Ascending aorta (tissue), 2 donors: ENCODE results near the gene IL20RB. TPM values are rescaled to one million over a fixed set of nuclear protein-coding genes. Genes with fewer than 3 reads are reported as not detected.
"Not testable (repeated sequence)": the region's sequence is repeated elsewhere in the genome, so short reads cannot be mapped to it uniquely, and the experiment has no call there.

Experiments
- DNase-seq, 2 donors: peaks; one replicate each; pipeline ENCODE4 v3.0.0-alpha.2; 2019; ENCODE audit warnings: low spot score in 2 of 2
- H3K27ac ChIP-seq, 2 donors: fragments of 200-600 bp; sonication (generic); one replicate each; pipeline ENCODE4 v1.5.1; 2016 to 2017; ENCODE audit warnings: mild to moderate bottlenecking in 1 of 2
- H3K27me3 ChIP-seq: fragments of 200-600 bp; sonication (generic); one replicate; pipeline ENCODE4 v1.5.1; 2017
- H3K36me3 ChIP-seq, 2 donors: fragments of 200-600 bp; sonication (generic); one replicate each; pipeline ENCODE4 v1.5.1; 2016
- H3K4me1 ChIP-seq, 2 donors: fragments of 200-600 bp; sonication (generic); one replicate each; pipeline ENCODE4 v1.5.1; 2016 to 2017; ENCODE audit warnings: mild to moderate bottlenecking in 1 of 2
- H3K4me3 ChIP-seq, 2 donors: fragments of 200-600 bp; sonication (generic); one replicate each; pipeline ENCODE4 v1.5.1; 2016 to 2017; ENCODE audit warnings: mild to moderate bottlenecking in 1 of 2
- H3K9me3 ChIP-seq, 2 donors: fragments of 200-600 bp; sonication (generic); one replicate each; pipeline ENCODE4 v1.5.1; 2016
- intact Hi-C: fragments of 100-400 bp; cut with DNase I; formaldehyde crosslinking; loops from one replicate; pipeline ENCODE4 v1.15.1; 2023
- total RNA-seq: library from RNA; depleted of rRNA; stranded (reverse); fragments of >200 nt; gene quantifications from one replicate; pipeline ENCODE4 v1.1.0, GENCODE V29; 2016
- TF ChIP-seq, protein P1 (sequence below), 3 experiments: fragments of 200-600 bp in 2 of 3; fragments of 450-650 bp in 1 of 3; sonication (generic) in 2 of 3; IDR thresholded peaks; one replicate each; pipeline ENCODE4 v1.5.1; 2016 to 2019; ENCODE audit warnings: antibody characterized with exemption in 3 of 3, mild to moderate bottlenecking in 1 of 3, moderate library complexity in 1 of 3

Gene IL20RB
- total RNA-seq, 1 donor from 2014 or later, result not detected

DNA sequence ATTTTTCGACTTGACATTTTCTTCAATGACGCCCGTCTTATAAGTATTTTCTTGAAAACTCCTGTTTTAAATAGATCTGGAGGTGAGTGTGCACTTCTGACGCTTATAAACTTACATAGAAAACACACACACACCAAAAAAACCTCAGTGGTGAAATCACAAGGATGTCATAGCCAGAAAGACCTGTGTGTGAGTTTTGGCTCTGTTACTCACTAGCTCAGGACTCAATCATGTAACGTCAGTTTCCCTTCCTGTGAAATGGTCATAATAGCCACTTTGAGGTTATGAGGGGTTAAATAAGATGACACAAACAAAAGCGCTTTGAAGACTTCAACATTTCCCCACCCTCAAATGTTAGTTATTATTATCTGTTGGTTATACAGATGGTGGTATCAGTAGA lies 1.8 kb downstream of the IL20RB start:
- H3K27me3 ChIP-seq, result no peaks in the 10 kb centered on the region
- no peak for DNase-seq
- H3K4me3 ChIP-seq, result no peak overlapping the region
- peaks cover 0 to 10% of the 10 kb centered on the region in 2 donors for H3K4me1 ChIP-seq
- intact Hi-C loops, result no loop called here
- TF ChIP-seq, protein P1, sequence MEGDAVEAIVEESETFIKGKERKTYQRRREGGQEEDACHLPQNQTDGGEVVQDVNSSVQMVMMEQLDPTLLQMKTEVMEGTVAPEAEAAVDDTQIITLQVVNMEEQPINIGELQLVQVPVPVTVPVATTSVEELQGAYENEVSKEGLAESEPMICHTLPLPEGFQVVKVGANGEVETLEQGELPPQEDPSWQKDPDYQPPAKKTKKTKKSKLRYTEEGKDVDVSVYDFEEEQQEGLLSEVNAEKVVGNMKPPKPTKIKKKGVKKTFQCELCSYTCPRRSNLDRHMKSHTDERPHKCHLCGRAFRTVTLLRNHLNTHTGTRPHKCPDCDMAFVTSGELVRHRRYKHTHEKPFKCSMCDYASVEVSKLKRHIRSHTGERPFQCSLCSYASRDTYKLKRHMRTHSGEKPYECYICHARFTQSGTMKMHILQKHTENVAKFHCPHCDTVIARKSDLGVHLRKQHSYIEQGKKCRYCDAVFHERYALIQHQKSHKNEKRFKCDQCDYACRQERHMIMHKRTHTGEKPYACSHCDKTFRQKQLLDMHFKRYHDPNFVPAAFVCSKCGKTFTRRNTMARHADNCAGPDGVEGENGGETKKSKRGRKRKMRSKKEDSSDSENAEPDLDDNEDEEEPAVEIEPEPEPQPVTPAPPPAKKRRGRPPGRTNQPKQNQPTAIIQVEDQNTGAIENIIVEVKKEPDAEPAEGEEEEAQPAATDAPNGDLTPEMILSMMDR (IDR thresholded peaks at IDR 0.05), result no peak
- no peaks in the 10 kb centered on the region for H3K36me3 ChIP-seq
- H3K27ac ChIP-seq, result no peak overlapping the region
- no peaks in the 10 kb centered on the region for H3K9me3 ChIP-seq

- DNase-seq, result no peak
- intact Hi-C loops, result no loop called here
- TF ChIP-seq, protein P1 (IDR thresholded peaks at IDR 0.05), result no peak
- H3K36me3 ChIP-seq, result no peaks in the 10 kb centered on the region
- H3K4me3 ChIP-seq, result no peak overlapping the region
- no peaks in the 10 kb centered on the region for H3K27me3 ChIP-seq
- no peaks in the 10 kb centered on the region for H3K4me1 ChIP-seq
- no peak overlapping the region for H3K27ac ChIP-seq
- no peaks in the 10 kb centered on the region for H3K9me3 ChIP-seq
Measured at GRCh38 chr3:136960838-136961836, 3.4 kb downstream of the IL20RB start.

- intact Hi-C loops, result no loop called here
- Histone ChIP-seq H3K9me3 (no peaks in the 10 kb centered on the region), H3K36me3 (no peaks in the 10 kb centered on the region), H3K27me3 (no peaks in the 10 kb centered on the region), H3K4me3 (no peak overlapping the region), H3K4me1 (no peaks in the 10 kb centered on the region), H3K27ac (no peak overlapping the region)
- TF ChIP-seq, protein P1 (IDR thresholded peaks at IDR 0.05), result no peak
- no peak for DNase-seq
Measured at GRCh38 chr3:136962927-136963326, 5.1 kb downstream of the IL20RB start.

- H3K27ac ChIP-seq, DNase-seq, H3K4me1 ChIP-seq, intact Hi-C loops, H3K27me3 ChIP-seq, H3K36me3 ChIP-seq, H3K4me3 ChIP-seq: not testable (repeated sequence)
- H3K9me3 ChIP-seq, result peaks cover 5 to 14% of the 10 kb centered on the region in 2 donors
Measured at GRCh38 chr3:136969539-136969938, 11.8 kb downstream of the IL20RB start.

GRCh38 chr3:136973352-136973751 lies 15.6 kb downstream of the IL20RB start:
- H3K27me3 ChIP-seq, result no peaks in the 10 kb centered on the region
- H3K4me3 ChIP-seq, result no peak overlapping the region
- no peak for DNase-seq
- TF ChIP-seq, protein P1 (IDR thresholded peaks at IDR 0.05), result no peak
- H3K27ac ChIP-seq, result no peak overlapping the region
- intact Hi-C loops, result no loop called here
- H3K36me3 ChIP-seq, result no peaks in the 10 kb centered on the region
- peaks cover 5 to 25% of the 10 kb centered on the region in 2 donors for H3K9me3 ChIP-seq
- no peaks in the 10 kb centered on the region for H3K4me1 ChIP-seq

- Histone ChIP-seq H3K4me1 (no peaks in the 10 kb centered on the region), H3K27me3 (no peaks in the 10 kb centered on the region), H3K36me3 (no peaks in the 10 kb centered on the region), H3K27ac (no peak overlapping the region), H3K4me3 (no peak overlapping the region), H3K9me3 (peaks cover 5 to 25% of the 10 kb centered on the region in 2 donors)
- TF ChIP-seq, protein P1 (IDR thresholded peaks at IDR 0.05), result no peak
- intact Hi-C loops, result no loop called here
- no peak for DNase-seq
Measured at GRCh38 chr3:136974670-136975069, 16.9 kb downstream of the IL20RB start.
